NCI-H2196 treated with DMSO at 0.1 percent for 48 hours (cell line): ENCODE measurements around the gene STARD13.
A peak's percentile ranks its signal among the peaks of the same experiment; 100 is the strongest.

Source experiments
- DNase-seq: peaks from one replicate; lab custom pipeline; 2025; ENCODE audit not compliant: unreplicated experiment; lab: John Stamatoyannopoulos, UW

The STARD13 gene

DNA sequence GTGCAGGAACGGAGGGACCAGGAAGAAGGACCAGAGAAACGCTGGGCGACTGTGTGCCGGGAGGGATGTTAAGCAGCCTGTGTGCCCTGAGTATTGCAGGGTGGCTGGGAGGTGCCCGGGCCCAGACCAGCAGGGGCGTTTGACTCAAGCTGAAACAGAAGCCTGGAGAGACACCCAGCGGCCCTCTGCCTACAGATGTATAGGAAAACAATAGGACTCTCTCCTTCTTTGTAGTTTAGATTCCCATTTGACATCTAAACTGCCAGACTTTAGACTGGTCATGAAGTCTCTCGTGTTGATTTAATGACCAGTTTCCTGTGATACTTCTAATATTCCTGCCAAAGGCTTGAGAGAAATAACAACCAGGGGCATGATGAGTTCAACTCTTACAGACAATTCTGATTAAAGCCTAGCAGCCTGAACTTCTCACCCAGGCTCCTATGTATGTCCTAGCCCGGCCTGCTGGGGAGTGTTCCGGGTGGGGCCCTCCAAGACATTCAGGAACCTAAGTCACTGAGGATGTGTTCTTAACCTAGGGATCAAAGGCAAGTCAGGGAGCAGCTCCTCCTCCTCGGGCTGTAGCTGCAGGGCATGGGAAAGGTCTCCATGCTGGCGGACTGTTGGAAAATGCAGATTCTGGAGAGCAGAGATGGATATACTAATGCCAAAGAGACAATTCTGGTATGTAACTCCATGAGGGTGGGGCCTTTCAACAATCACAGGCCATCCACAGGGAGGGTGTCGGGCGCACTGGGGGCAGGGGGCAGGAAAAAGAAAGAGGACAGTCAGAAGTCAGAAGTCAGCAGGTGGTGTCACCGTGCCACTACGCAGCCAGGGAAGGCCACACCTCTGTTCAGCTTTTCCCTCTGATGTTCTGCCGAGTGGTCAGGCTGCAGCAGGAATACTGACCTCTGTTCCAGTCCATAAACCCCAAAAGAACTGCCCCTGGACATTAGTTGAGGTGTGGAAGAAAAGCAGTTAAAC is 131.8 kb downstream of the STARD13 start:
- DNase-seq, result no peak

DNA sequence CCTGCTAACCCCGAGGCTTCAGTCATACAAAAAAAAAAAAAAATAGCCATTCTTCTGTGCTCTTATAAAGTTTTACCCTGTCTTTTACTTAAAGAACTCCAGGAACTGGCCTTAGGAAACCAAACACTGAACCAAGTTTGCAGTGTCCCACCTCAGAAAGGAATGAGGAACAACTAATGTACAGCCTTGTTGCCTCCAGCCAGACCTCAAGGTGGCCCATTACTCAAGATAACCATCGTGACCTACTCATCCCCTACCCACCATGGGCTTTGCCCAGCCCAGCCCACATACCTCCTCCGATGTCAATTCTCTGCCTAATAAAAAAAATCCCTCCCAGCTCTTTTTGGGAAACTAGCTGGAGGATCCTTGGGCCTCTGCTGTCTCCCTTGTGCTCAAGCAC is 133.2 kb downstream of the STARD13 start:
- DNase-seq, result no peak

DNA sequence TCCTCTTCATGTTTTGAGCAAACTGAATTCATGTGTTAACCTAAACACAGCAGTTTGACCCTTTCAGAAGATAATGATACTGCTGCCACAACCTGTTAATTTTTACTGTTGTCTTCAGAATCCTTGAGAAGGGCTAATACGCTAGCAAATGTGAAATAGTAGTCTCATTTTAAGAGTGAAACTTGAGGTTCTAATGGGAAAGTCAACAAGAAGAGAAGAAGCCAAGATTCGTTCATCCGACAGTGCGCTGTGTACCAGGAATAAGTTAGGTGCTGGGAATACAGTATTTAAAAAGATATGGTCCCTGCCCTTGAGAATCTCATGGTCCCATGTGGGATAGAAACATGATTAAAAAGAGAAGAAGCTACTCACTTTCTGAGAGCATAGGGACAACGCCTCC is 134.9 kb downstream of the STARD13 start:
- no peak for DNase-seq

DNA sequence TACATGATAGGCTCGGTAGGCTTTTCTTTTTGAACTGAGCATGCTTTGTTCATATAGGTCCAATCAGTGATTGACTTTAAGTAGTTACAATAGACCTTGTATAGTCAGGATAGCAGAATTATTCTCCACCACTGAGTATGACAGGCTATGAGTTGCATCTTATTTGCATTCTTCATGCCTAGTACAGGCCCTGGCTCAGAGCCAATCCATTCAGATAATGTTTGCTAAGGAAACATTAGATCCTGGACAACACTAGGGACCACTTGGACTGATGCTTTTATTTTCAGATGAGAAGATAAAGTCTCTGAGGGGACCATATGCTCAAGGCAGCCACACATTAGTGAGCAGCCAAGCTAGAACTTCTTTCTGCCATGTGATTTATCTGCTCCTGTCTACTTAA is 135.4 kb downstream of the STARD13 start:
- DNase-seq, result no peak

DNA sequence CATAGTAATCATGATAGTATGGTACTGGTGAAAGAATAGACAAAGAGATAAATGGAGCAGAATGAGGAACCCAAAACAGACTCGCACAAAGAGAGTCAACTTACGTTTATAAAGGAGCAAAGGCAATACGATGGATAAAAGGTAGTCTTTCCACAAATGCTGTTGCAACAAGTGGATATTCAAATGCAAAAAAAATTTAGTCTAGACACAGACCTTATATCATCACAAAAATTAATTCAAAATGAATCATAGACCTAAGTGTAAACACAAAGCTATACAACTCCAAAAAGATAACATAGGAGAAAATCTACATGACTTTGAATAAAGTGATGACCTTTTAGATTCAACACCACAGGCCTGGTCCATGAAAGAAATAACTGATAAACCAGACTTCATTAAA is 137.7 kb downstream of the STARD13 start:
- no peak for DNase-seq

DNA sequence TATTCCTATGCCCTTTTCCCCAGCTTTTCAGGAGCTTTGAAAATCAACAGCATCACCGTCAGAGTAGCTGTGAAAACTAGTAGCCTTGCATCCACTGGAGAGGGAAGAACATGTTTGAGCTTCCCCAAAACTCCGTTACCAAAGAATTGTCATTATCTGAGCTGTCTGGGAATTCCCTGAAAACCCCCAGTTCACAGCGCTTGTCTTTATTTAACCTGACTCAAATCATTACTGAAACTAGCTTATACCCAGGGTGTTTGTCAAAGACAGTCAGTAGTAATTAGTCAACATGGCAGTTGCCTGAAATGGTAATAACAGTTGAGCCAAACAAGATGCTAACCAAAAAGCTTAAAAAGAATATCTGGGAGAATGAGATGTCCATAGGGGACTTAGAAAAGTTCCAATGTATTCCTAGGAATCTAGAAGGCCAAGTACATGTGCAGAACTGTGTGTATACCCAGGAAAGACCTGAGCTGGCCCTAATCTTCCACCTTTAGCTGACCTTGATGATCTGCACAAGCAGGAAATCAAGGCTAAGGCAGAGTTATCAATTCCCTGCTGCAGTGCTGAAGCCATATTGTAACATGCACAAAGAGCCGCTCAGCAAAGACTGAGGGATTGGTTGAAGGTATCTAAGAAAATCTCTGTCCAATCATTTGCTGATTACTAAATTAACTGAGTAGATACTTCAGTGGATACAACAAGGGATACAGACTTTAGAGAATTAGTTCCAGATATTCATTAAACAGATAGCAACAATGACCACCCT is 138.5 kb downstream of the STARD13 start:
- no peak for DNase-seq

DNA sequence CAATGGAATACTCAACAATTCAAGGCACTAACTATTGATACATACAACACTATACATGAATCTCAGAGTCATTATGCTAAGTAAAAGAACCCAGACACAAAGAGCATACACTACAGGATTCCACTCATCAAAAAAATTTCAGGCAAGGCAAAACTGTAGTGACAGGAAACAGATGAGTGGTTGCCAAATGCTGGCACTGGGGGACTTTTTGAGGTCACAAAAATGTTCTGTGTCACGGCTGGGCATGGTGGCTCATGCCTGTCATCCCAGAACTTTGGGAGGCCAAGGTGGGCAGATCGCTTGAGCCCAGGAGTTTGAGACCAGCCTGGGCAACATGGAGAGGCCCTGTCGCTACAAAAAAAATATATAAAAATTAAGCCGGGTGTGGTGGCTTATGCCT is 139.9 kb downstream of the STARD13 start:
- no peak for DNase-seq

DNA sequence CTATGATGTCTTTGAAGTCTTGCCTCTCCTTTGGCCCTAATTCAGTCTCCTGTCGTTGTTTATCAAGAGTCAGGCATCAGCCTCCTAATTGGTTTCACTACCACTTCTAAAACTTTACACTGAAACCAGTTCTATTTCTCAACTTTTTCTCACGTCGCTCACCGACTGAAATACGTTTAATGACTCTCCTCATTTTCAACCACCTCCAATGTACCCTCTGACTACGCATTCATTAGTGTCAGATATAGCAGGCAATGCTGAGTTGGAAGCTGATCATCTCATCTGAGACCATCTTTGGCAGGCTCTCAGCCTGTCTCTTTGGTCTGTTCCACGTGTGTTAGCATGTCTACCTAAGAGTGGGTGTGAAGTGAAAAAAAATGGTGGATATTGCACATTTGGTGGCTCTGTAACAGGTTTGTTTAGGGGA is 141.2 kb downstream of the STARD13 start:
- DNase-seq, result no peak

DNA sequence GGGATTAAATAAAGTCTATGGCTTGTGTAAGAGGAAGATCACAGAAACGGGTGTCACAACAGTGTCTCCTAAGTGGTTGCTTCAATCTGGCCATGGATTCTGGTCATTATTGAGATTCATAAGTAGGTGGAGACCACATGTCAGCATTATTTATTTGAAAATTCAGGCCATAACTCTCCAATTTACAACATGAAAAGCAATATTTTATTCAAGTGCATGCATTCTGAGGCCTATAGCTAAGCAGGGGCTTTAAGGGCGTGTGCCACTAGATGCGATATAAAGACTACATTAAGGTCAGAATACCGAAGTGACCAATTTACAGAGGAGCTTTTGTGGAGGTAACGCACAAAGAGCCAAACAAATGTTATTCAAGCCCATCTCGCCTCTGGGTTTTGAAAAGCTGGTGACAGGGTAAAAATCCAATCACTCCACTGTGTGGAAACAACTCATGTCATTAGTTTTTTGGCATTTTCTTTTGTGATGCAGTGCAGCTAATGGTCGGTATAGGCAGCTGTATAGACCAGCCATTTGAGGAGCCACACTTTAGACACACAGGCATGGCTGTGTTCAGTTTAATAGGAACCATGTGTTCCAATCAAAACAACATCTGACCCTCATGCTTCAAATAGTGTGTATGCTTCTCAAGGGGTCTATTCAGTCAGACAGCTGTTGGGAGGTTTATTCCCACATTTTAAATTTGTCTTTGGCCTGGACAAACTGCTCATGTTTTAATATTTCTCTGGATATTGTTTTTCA is 145.6 kb downstream of the STARD13 start:
- no peak for DNase-seq

DNA sequence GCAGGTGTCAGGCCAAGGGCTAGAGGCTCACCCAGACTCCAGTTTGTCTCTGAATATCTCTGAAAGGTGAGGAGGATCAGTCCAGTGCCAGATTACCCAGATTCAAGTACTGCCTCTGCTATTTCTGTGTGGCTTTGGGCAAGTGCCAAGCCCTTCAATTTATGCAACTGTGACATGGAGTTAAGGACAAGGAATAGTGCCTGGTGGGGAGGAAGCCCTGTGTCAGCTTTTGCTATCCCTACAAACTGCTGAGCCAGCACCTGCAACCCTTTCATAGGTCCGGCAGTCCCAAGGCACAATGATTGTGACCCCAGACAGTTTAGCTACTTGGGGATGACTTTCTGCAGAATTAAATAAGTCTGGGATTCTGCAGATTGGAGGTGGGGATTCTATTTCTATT is 146.4 kb downstream of the STARD13 start:
- DNase-seq, result peak; percentile 27

DNA sequence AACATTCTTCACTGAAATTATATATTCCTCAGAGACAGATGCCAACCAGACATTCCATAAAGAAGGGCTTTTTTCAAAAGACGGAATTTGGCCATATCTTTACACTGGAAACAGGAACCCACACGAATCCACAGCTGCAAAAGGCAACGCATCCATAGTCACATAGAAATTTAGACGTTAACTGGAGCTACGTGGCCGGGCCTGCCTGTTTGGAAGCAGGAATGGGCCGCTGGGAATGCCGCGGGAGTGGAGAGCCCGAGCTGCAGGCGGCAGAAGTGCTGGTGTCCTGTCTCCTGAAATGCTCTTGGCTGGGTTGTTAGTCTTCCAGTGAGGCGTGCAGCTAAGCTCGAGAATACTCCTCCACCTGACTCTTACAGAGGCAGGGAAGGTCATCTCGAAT is 147.1 kb downstream of the STARD13 start:
- no peak for DNase-seq

DNA sequence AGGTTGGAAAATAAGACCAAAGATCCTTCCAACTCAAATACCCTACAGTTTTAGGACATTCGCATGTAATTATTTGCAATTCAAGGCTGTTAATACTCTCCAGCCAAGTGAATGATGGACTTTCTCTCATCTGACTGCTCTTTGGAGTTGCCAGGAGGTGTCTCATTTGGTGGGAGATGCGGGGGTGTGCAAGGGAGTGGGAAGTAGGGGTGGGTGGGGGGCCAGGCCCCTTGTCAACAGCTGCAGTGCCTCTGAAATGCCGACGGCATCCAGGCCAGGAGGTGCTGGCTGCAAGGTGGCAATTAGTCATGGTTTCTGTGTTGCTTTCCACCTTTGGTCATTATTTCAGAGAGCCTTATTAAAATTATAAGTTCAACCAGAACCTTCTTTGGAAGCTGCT is 147.8 kb downstream of the STARD13 start:
- DNase-seq, result no peak

DNA sequence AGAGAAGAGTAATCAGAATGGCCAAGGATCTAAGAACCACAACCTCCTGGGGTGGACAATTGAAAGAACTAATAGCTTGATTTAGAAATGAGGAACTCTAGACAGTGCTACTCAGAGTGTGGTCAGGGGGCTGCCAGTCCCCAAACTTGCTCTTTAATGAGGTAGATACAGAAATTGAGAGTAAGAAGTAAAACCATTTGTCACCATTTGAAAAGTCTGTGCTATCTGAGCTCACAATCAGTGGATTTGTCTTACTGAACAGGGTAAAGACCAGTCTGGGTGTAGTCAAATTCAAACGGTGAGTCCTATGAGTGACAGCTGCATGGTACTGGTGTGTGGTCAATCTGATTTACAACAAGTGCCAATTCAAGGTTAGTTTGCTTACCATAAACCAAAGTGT is 150.5 kb downstream of the STARD13 start:
- no peak for DNase-seq

DNA sequence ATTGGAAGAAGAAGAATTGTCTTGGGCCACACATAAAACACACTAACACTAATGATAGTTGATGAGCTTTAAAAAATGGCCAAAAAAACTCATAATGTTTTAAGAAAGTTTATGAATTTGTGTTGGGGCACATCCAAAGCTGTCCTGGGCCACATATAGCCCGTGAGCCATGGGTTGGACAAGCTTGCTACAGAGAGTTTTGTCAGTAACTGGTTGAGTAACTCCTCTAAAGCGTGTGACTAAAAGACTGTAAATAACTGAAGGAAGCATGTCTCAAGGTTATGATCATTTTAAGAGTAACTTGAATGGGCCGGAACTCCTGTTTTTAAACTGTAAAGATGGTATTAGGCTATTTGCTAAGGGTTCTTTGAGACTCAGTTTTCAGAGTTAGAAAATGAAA is 151.3 kb downstream of the STARD13 start:
- DNase-seq, result no peak

DNA sequence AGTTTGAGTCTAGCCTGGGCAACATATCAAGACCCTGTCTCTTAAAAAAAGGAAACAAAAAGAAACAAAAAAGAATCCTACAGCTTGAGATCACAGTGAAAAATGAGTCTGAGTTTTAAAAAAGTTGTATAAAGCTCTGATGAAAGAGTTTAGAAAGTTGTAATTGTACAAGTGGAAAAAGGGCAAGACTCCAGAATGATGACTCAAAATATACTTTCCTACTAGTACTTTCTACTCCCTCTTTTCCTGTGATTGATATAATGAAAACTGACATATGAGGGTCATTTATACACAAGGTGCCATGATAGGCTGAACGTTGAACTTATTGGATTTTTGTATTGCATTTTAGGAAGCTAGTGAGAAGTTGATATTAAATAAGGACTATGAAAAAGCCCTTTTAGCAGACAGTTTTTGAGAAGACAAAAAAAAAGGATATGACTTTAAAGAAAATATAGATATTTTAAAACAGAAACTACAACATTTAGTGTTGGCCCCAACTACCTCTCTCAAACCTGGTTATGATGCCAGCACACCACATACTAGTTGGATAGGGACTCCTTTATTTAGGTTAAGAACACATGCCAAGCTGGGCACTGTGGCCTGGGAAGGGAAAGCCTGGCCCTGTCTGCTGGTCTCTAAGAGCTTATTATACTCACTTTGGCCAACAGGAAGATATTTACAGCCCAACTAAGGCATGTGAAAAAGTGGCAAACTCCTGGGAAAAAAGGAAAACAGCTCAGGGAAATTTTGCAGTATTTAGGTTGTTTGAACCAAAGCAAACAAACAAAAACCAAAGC is 152.7 kb downstream of the STARD13 start:
- no peak for DNase-seq

DNA sequence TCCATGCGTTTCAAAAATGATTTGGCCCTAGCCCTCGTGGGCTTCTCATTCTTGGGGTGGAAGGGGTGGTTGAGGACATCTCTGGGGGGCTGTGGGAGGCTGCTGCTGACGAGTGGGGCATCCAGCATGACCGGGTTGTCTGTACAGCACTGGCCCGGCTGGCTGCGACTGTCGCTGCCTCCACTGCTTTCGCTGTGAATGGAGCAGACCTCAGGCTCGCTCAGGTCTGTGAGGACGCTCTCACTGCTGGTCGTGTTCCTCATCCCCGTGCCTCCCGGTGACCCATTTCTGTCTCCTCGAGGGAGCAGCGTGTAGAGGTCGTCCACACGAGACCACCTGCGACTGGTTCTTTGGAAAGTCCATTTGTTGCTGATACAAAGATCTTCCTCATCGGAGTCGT is 155.7 kb downstream of the STARD13 start:
- DNase-seq, result no peak

DNA sequence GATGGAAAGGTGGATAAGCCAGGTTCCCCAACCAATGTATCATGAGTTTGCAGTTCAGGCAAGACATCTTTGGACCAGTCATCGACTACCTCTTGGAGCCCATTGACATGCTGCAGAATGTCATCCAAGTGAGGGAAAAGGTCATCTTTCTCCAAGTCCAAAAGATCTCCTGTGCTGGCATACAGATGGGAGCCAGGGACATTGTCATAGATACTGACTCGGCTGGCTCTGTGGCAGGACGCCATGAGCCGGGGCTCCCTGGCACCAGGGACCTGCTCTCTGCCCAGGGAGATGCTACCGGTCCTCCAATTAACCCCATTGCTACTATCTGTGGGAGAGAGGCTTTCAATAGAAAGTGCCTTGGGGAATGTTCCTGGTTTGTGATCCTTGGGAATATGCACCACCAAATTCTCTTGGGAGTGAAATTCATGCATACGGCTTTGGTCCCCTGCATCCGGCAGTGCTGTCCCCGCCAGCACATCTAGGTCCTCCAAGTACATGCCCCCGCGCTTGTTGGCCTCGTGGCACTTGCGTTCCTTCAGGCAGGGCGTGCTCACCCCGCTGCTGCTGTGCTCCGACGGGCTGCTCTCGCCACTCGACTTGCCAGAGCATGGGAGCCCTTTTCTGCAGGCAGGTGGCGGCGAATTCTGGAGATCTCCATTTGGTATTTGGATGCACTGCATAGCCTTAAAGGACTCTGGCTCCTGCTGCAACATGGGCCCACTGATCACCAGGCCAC is 156.3 kb downstream of the STARD13 start:
- DNase-seq, result no peak

DNA sequence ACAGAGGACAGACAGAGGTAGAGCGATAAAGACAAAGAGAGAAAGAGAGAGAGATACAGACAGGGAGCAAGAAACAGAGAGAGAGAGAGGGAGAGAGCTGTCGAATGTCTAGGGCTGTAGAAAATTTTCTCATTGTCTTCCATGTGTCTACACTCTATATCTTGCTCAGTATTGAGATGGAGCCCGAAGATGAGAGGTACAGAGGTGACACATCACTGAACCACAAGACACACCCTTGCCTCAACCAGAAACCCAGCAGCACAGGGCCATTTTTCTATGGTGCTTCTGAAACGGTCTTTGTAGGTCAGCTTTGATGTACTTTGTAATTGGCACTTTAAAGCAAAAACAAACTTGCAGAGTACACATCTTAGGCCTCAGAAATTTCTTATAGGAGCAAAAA is 157.4 kb downstream of the STARD13 start:
- DNase-seq, result no peak

DNA sequence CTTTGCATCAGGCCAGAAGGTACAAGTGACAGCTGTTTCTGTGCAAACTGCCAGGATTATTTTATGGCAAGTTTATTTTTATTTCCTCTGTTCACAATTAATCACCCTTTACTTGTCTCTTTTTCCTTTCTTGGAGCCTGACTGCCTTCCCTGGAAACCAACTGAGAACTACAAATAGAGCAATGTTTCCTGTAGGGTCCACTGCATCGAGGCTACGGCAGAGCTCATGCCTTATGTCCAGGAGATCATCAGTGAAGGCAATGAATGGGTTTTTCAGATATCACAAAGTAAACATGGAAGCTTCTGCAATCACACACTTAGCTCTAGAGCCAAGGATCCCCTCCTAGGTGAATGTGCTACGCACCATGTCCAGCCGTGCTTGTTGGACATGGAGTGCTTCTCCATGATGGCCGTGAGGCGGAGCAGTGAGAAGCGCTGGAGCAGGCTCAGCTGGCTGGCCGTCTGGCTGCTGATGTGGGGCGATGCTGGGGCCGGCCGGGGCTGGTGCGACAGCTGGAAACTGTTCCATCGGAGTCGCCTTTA is 158.5 kb downstream of the STARD13 start:
- DNase-seq, result no peak
